GM12878 (cell line): Measurements from ENCODE around the gene RAB15. TPM values are rescaled to one million over a fixed set of nuclear protein-coding genes. Genes with fewer than 3 reads are reported as not detected.

Experiments used
- ATAC-seq: fragments of 200-7000 bp; cut with Tn5 transposase; 3 replicates; pipeline ENCODE4 v1.9.1; 2020; ENCODE audit warnings: mild to moderate bottlenecking, moderate library complexity
- BruUV-seq: library from RNA; stranded (reverse); fragments of 400-500 nt; replicated peaks from 2 replicates; lab custom pipeline; 2021; lab: Mats Ljungman, UMichigan
- CTCF ChIA-PET: fragments of 300-600 bp; sonication (Branson Sonifier 250); formaldehyde crosslinking; extraction: SDS; loops from one replicate; lab custom pipeline; 2021; ENCODE audit warnings: inconsistent platforms; lab: Yijun Ruan, JAX
- POLR2A ChIA-PET: fragments of 350-600 bp; formaldehyde crosslinking; extraction: SDS; loops from one replicate; lab custom pipeline; 2021; ENCODE audit warnings: inconsistent platforms; lab: Charles Lee
- RAD21 ChIA-PET: fragments of 300-600 bp; sonication (Branson Sonifier 250); formaldehyde crosslinking; loops from one replicate; lab custom pipeline; 2023; ENCODE audit warnings: antibody characterized with exemption; ENCODE audit not compliant: unreplicated experiment; lab: Charles Lee
- SMC1A ChIA-PET: fragments of 300-600 bp; sonication (Branson Sonifier 250); formaldehyde crosslinking; loops from one replicate; lab custom pipeline; 2023; ENCODE audit not compliant: unreplicated experiment, uncharacterized antibody; lab: Charles Lee
- DNase-seq: peaks from one replicate; pipeline ENCODE4 v3.0.0-alpha.2; 2011; ENCODE audit warnings: low read depth, low spot score
- FAIRE-seq: peaks from 3 replicates; lab custom pipeline; 2011; peaks lifted over from hg19 to GRCh38; lab: Jason Lieb, UNC
- H2AFZ ChIP-seq: 2 replicates; pipeline ENCODE4 v1.6.0; 2011; ENCODE audit warnings: low read depth, low read length, control low read depth; ENCODE audit not compliant: control insufficient read depth
- H3K27ac ChIP-seq: 2 replicates; pipeline ENCODE4 v1.5.1; 2011; ENCODE audit warnings: control low read depth; ENCODE audit not compliant: control insufficient read depth, insufficient read depth
- H3K27me3 ChIP-seq, 2 experiments: replicated peaks in 1 of 2; 2 replicates each; pipeline versions ENCODE4 v1.6.0 to v1.6.1; 2011; ENCODE audit warnings: low read length in 1 of 2; ENCODE audit not compliant: control insufficient read depth in 2 of 2, insufficient read depth in 2 of 2
- H3K36me3 ChIP-seq, 2 experiments: 2 replicates each; pipeline ENCODE4 v1.5.1; 2011; ENCODE audit warnings: low read length in 1 of 2; ENCODE audit not compliant: control insufficient read depth in 2 of 2, insufficient read depth in 2 of 2
- H3K4me1 ChIP-seq: 2 replicates; pipeline ENCODE4 v1.6.1; 2011; ENCODE audit warnings: mild to moderate bottlenecking, low read length, moderate library complexity, mixed read lengths; ENCODE audit not compliant: control insufficient read depth, insufficient read depth
- H3K4me2 ChIP-seq: 2 replicates; pipeline ENCODE4 v1.6.0; 2011; ENCODE audit warnings: control low read depth; ENCODE audit not compliant: control insufficient read depth, insufficient read depth
- H3K4me3 ChIP-seq: fragments of 200-600 bp; sonication (generic); 2 replicates; pipeline ENCODE4 v1.5.1; 2016
- H3K79me2 ChIP-seq: 2 replicates; pipeline ENCODE4 v1.6.0; 2011; ENCODE audit warnings: low read length; ENCODE audit not compliant: control insufficient read depth, insufficient read depth
- H3K9ac ChIP-seq: 2 replicates; pipeline ENCODE4 v1.8.0; 2011; ENCODE audit warnings: low read length, control low read depth, mixed read lengths; ENCODE audit not compliant: control insufficient read depth, insufficient read depth
- H3K9me3 ChIP-seq: replicated peaks from 3 replicates; pipeline ENCODE4 v1.5.1; 2011; ENCODE audit warnings: mild to moderate bottlenecking, low read length; ENCODE audit not compliant: control insufficient read depth, insufficient read depth
- H4K20me1 ChIP-seq: 2 replicates; pipeline ENCODE4 v1.6.0; 2011; ENCODE audit not compliant: control insufficient read depth, insufficient read depth
- ATF2 ChIP-seq: IDR thresholded peaks from 2 replicates; pipeline ENCODE4 v1.6.1; 2012; ENCODE audit warnings: low read length, inconsistent platforms
- CREM ChIP-seq: IDR thresholded peaks from 2 replicates; pipeline ENCODE4 v1.6.1; 2014; ENCODE audit warnings: antibody characterized with exemption, low read depth
- ETV6 ChIP-seq, 2 experiments: fragments of 450-650 bp in 1 of 2; IDR thresholded peaks in 1 of 2; conservative IDR thresholded peaks in 1 of 2; 2 replicates each; pipeline ENCODE4 v1.6.1; 2014; ENCODE audit warnings: antibody characterized with exemption in 1 of 2, borderline replicate concordance in 1 of 2, low read depth in 1 of 2, mild to moderate bottlenecking in 1 of 2, moderate library complexity in 1 of 2
- HDAC2 ChIP-seq: fragments of 200-600 bp; sonication (generic); IDR thresholded peaks from 2 replicates; pipeline ENCODE4 v1.6.1; 2017
- MEF2B ChIP-seq: fragments of 450-650 bp; IDR thresholded peaks from 2 replicates; pipeline ENCODE4 v1.6.1; 2018; ENCODE audit warnings: mild to moderate bottlenecking, moderate library complexity; ENCODE audit not compliant: partially characterized antibody, poor library complexity, severe bottlenecking
- MYB ChIP-seq: fragments of 150-350 bp; IDR thresholded peaks from 2 replicates; pipeline ENCODE4 v1.6.1; 2014; ENCODE audit warnings: mild to moderate bottlenecking, low read depth, low read length, borderline replicate concordance
- TBL1XR1 ChIP-seq: IDR thresholded peaks from 2 replicates; pipeline ENCODE4 v1.6.1; 2012; ENCODE audit warnings: low read depth, low read length, improper control_type of control experiment
- WGBS: methylation state at CpG from one replicate; pipeline ENCODE4 v1.1.6; 2016; ENCODE audit warnings: low lambda C conversion rate; ENCODE audit not compliant: insufficient replicate concordance, insufficient coverage; ENCODE audit errors: missing lambda C conversion rate; 5-methylcytosine and 5-hydroxymethylcytosine counted together
- in situ Hi-C: fragments of 300-500 bp; cut with MboI; formaldehyde crosslinking; loops from 9 replicates; pipeline ENCODE4 v1.14.3; 2018; ENCODE audit warnings: mixed read lengths
- intact Hi-C: fragments of 100-400 bp; cut with micrococcal nuclease; formaldehyde crosslinking; loops from one replicate; pipeline ENCODE4 v1.14.2; 2022; ENCODE audit not compliant: unreplicated experiment
- polyA plus RNA-seq, 11 experiments: library from polyadenylated mRNA; depleted of rRNA in 4 of 11; unstranded in 6 of 11; stranded (reverse) in 5 of 11; fragments of >200 nt; fragmentation: Nextera tagmentation in 4 of 11; fragmentation: Illumina TruSeq in 1 of 11; extraction: Ambion mirVana in 4 of 11; extraction: Trizol in 1 of 11; gene quantifications; 1 replicate in 1 of 11; 2 replicates in 10 of 11; pipeline versions ENCODE4 v1.2.1 to v1.2.3, GENCODE V29; 2011 to 2016; ENCODE audit warnings: inconsistent platforms in 2 of 11, missing spikeins in 2 of 11, low read depth in 1 of 11
- total RNA-seq, 4 experiments: library from RNA; depleted of rRNA in 3 of 4; stranded (reverse); fragments of >200 nt in 3 of 4; fragmentation: Illumina TruSeq in 1 of 4; extraction: Trizol in 1 of 4; gene quantifications; 2 replicates each; pipeline versions ENCODE4 v1.2.1 to v1.2.3, GENCODE V29; 2013 to 2021

Gene RAB15
- total and polyA plus RNA-seq, 10 of the 15 experiments (the other 5 are each of a cell fraction or from before 2014, with no cell fraction given) = 0.32 to 3.9 (median 2.1) TPM

GRCh38 chr14:64995291-64995690, 23.2 kb upstream of the RAB15 start:
- Histone ChIP-seq H2AFZ (no peak overlapping the region), H3K4me1 (peaks cover 45% of the 10 kb centered on the region), H3K36me3 (no peaks in the 10 kb centered on the region), H3K27ac (no peak overlapping the region), H3K9ac (no peak overlapping the region), H3K4me2 (no peak overlapping the region), H3K4me3 (no peak overlapping the region), H3K9me3 (no peaks in the 10 kb centered on the region), H4K20me1 (no peaks in the 10 kb centered on the region), H3K27me3 (no peaks in the 10 kb centered on the region), H3K79me2 (peaks cover 68% of the 10 kb centered on the region)
- POLR2A ChIA-PET = interaction anchor here (0.8 to 1.0 kb wide), 2 partner anchors 8 to 10 kb away, joined by 3 read pairs; partner anchors contain the start of gene FNTB
- no TSS peak for BruUV-seq
- no peak for DNase-seq
- no peak for ATAC-seq
- TF ChIP-seq MYB (no peak), MEF2B (no peak), ATF2 (no peak), HDAC2 (no peak), TBL1XR1 (no peak), CREM (no peak), ETV6 (conservative IDR thresholded peaks at IDR 0.05 in 1 of 2, IDR thresholded peaks at IDR 0.05 in 1 of 2; ENCODE audit: borderline replicate concordance in 1 of 2, low read depth in 1 of 2) (no peak)
- CTCF ChIA-PET = interaction anchor here (0.6 to 3.3 kb wide), 4 partner anchors 9 to 472 kb away, joined by 3 to 11 read pairs (median 6); no protein-coding TSS in a partner anchor
- SMC1A ChIA-PET = interaction anchor here (0.9 to 1.4 kb wide), 6 partner anchors 8 to 81 kb away, joined by 3 to 4 read pairs (median 4); partner anchors contain the start of genes CHURC1 and FNTB
- intact Hi-C loops (no loop called here), in situ Hi-C loops (no loop called here)
- RAD21 ChIA-PET = interaction anchor here (1.0 to 1.1 kb wide), 2 partner anchors 8 to 11 kb away, joined by 3 to 4 read pairs; partner anchors contain the start of gene FNTB
- 100% methylated on average over 3 of the region's 3 CpGs for WGBS
- no peak for FAIRE-seq
